ENCODE results near the gene TRIM14.
A peak's percentile ranks its signal among the peaks of the same experiment; 100 is the strongest.
"Not testable (repeated sequence)": the region's sequence is repeated elsewhere in the genome, so short reads cannot be mapped to it uniquely, and the experiment has no call there.

Gene TRIM14

DNA sequence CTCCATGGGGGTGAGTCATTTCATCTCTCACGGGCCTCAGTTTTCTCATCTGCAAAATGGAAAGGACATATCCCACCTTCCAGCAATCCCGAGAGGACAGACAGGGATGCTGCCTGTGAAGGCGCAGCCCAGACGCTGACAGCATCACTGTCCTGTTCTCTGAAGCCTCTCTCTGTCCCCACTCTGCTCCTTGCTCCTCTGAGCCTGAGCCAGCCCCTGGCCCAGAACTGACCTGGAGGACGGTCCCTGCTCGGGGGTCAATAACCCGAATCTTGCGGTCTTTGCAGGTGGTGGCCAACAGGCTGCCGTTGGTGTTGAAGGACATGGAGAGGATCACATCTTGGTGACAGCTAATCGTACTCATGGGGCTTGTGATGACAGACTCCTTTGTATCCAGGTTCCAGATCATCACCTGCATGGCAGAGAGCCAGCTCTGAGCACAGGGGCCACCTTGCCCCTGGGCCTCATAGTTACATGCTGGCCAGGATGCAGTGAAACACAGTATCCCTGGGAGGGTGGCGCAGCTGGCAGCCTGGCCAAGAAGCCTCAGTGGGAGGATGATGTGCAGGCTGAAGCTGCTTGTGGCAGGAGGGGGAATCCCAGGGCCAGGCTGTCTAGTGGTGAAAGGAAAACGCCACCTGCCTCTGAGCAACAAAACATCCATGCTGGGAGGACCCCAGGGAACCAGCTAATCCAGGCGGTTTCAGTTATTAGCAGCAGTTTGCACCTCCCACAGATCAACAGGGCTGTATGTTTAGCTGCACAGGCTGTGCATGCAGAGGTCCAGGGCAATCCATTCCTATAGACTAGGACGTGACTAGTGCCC lies 14.0 kb upstream of the TRIM14 start:
- TF ChIP-seq, protein P1, sequence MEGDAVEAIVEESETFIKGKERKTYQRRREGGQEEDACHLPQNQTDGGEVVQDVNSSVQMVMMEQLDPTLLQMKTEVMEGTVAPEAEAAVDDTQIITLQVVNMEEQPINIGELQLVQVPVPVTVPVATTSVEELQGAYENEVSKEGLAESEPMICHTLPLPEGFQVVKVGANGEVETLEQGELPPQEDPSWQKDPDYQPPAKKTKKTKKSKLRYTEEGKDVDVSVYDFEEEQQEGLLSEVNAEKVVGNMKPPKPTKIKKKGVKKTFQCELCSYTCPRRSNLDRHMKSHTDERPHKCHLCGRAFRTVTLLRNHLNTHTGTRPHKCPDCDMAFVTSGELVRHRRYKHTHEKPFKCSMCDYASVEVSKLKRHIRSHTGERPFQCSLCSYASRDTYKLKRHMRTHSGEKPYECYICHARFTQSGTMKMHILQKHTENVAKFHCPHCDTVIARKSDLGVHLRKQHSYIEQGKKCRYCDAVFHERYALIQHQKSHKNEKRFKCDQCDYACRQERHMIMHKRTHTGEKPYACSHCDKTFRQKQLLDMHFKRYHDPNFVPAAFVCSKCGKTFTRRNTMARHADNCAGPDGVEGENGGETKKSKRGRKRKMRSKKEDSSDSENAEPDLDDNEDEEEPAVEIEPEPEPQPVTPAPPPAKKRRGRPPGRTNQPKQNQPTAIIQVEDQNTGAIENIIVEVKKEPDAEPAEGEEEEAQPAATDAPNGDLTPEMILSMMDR (IDR thresholded peaks at IDR 0.05; ENCODE audit: insufficient read depth, missing control alignments), result no peak
- DNase-seq (ENCODE audit: insufficient read length, low spot score) (peak; percentile 61), FAIRE-seq (no peak)

DNA sequence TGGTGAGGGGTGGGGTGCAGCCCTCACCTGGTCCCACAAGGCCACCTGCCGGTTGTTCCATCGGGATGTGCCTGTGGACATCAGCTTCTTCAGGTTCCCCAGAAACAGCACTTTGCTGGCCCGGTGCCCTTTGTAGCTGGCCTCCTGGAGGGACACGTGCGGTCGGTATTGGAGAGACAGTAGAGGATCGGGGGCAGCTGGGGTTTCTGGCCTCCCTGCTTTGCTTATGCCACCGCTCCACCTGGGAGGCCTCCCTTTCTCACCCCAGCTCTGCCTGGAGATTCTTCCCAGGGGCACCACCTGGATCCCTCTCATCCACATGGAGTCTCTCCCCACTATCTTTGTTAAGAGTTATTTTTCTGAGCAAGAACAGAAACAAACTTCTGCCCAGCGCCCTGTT lies 13.1 kb upstream of the TRIM14 start:
- TF ChIP-seq, protein P1 (IDR thresholded peaks at IDR 0.05; ENCODE audit: insufficient read depth, missing control alignments), result no peak
- FAIRE-seq (no peak), DNase-seq (ENCODE audit: insufficient read length, low spot score) (no peak)

DNA sequence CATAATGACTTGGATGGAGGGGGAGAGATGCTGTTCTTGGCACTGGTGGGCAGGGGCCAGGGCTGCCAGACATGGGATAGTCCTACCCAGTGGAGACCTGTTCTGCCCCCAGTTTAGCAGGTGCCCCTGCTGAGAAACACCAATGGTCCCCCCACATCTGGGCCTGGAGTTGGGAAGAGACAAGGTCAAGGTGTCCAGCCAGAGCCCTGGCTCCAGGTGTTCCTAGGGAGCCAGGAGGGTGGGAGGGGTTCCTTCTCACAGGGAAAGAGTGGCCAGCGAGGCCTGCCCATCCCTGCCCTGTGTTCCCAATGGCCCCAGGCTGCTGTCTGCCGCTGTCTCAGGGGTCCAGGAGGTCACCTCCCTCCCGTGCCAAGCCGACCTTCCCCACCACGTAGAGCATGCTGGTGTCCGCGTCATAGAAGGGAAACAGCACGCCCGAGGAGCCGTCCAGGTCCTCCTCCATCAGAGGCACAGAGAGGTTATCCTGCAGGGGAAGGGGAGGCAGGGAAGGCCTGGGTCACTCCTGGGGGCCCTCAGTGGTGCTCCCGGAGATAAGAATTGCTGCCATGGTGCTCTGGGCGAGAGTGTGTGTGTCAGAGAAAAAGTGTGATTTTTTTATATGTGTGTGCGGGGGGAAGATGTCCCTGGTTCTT lies 11.7 kb upstream of the TRIM14 start:
- DNase-seq (ENCODE audit: insufficient read length, low spot score) (no peak), FAIRE-seq (no peak)
- TF ChIP-seq, protein P1 (IDR thresholded peaks at IDR 0.05; ENCODE audit: insufficient read depth, missing control alignments), result no peak

DNA sequence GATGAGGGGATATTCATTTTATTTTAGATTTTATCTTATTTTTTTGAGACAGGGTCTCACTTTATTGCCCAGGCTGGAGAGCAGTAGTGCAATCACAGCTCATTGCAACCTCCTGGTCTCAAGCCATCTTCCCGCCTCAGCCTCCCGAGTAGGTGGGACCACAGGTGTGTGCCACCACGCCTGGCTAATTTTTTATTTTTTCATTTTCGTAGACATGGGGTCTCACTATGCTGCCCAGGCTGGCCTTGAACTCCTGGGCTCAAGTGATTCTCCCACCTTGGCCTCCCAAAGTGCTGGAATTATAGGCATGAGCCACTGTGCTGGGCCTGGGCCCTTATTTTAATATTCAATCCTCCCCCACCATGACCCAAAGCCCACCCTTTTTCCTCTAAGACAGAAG lies 11.0 kb upstream of the TRIM14 start:
- FAIRE-seq; DNase-seq (ENCODE audit: insufficient read length, low spot score): not testable (repeated sequence)

DNA sequence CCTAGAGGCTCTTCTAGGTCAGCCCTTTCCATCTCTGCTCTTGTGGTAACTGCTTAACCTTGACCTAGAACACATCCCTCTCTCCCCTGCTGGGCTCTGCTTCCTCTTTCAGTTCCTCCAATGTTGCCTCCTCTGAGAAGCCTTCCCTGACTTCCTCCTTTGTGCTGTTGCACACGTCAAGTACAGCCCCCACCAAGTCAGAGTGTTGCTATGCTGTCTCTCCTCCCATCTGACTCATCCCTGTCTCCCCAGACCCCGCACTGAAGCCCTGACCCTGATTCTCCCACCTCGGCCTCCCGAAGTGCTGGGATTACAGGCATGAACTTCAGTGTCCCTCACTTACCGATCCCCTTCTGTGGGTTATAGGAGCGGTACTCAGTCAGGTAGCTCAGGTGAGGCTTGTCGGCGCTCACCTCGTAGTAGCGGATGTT lies 10.4 kb upstream of the TRIM14 start:
- TF ChIP-seq, protein P1 (IDR thresholded peaks at IDR 0.05; ENCODE audit: insufficient read depth, missing control alignments), result no peak
- DNase-seq (ENCODE audit: insufficient read length, low spot score) (no peak), FAIRE-seq (no peak)

DNA sequence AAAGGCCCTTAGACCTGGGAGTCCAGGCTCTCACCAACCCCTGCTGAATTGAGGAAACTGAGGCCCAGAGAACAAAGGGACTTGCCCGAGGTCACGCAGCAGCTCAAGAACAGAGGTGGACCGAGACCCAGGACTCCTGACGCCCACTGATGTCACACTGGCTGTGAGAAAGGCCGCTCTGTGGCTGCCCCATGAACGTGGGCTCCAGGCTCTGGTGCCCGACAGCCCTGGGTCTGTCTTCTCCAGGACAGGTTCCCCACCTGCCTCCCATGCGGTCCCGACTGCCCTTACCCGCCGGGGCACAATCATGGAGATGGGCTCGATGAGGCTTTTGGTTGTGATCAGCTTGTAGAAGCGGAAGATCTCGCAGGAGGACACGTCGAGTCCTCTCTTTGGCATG lies 9.3 kb upstream of the TRIM14 start:
- TF ChIP-seq, protein P1 (IDR thresholded peaks at IDR 0.05; ENCODE audit: insufficient read depth, missing control alignments), result no peak
- FAIRE-seq (no peak), DNase-seq (ENCODE audit: insufficient read length, low spot score) (no peak)

DNA sequence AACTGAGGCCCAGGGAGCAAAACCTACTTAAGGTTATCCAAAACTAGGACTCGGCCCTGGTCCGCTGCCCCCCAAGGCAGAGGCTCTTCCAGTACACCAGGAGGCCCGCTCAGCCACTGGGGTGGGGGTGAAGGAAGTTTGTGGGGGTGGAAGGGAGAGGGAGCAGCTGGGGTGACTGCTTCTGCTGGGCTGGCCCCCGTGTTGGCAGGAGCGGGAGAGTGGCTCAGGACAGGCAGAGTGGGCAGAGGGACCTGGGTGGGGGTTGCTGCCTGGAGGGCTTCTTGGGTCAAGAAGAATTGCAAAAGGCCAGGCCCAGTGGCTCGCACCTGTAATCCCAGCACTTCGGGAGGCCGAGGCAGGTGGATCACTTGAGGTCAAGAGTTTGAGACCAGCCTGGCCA lies 8.2 kb upstream of the TRIM14 start:
- TF ChIP-seq, protein P1 (IDR thresholded peaks at IDR 0.05; ENCODE audit: insufficient read depth, missing control alignments), result no peak
- no peak for FAIRE-seq
- DNase-seq (ENCODE audit: insufficient read length, low spot score), result no peak
